Osteoblast (primary cell): ENCODE measurements around the gene MRPS31. TPM values are rescaled to one million over a fixed set of nuclear protein-coding genes. Genes with fewer than 3 reads are reported as not detected.

ENCODE experiments used
- DNase-seq: peaks from one replicate; pipeline ENCODE4 v3.0.0; 2011; ENCODE audit warnings: low spot score, mixed read lengths; ENCODE audit not compliant: insufficient read length; ENCODE audit errors: missing footprints
- H2AFZ ChIP-seq: 2 replicates; pipeline ENCODE4 v1.6.0; 2011; ENCODE audit warnings: mild to moderate bottlenecking, low read length
- H3K27ac ChIP-seq: 2 replicates; pipeline ENCODE4 v1.5.1; 2011; ENCODE audit warnings: mild to moderate bottlenecking, low read depth, low read length, moderate library complexity
- H3K27me3 ChIP-seq: 2 replicates; pipeline ENCODE4 v1.6.0; 2012; ENCODE audit warnings: mild to moderate bottlenecking, control low read depth, inconsistent platforms, low read length, moderate library complexity; ENCODE audit not compliant: insufficient read depth
- H3K36me3 ChIP-seq: 2 replicates; pipeline ENCODE4 v1.5.1; 2011; ENCODE audit warnings: mild to moderate bottlenecking, low read length, control low read depth, moderate library complexity; ENCODE audit not compliant: insufficient read depth
- H3K4me1 ChIP-seq: 2 replicates; pipeline ENCODE4 v1.5.1; 2011; ENCODE audit warnings: mild to moderate bottlenecking, low read length, control low read depth, moderate library complexity; ENCODE audit not compliant: insufficient read depth
- H3K4me2 ChIP-seq: 2 replicates; pipeline ENCODE4 v1.6.0; 2011; ENCODE audit warnings: mild to moderate bottlenecking, low read length; ENCODE audit not compliant: insufficient read depth
- H3K4me3 ChIP-seq: fragments of 200-600 bp; sonication (generic); 3 replicates; pipeline ENCODE4 v1.5.1; 2012; ENCODE audit warnings: mild to moderate bottlenecking, low read length, inconsistent platforms; ENCODE audit not compliant: insufficient read depth
- H3K79me2 ChIP-seq: 2 replicates; pipeline ENCODE4 v1.6.0; 2012; ENCODE audit warnings: mild to moderate bottlenecking, low read length, control low read depth, inconsistent platforms; ENCODE audit not compliant: insufficient read depth
- H3K9me3 ChIP-seq: 2 replicates; pipeline ENCODE4 v1.5.1; 2011; ENCODE audit warnings: low read depth, low read length, control low read depth
- H4K20me1 ChIP-seq: 2 replicates; pipeline ENCODE4 v1.6.0; 2012; ENCODE audit warnings: mild to moderate bottlenecking, low read length, control low read depth; ENCODE audit not compliant: insufficient read depth
- CTCF ChIP-seq: IDR thresholded peaks from 2 replicates; pipeline ENCODE4 v1.5.1; 2011; ENCODE audit warnings: mild to moderate bottlenecking, low read depth, low read length, moderate library complexity; ENCODE audit errors: extremely low read depth
- total RNA-seq: library from RNA; depleted of rRNA; stranded (reverse); fragments of >200 nt; gene quantifications from 2 replicates; pipeline ENCODE4 v1.2.3, GENCODE V29; 2012

Gene MRPS31
- total RNA-seq, 1 donor = 13.4 TPM

- H3K79me2 ChIP-seq = no peaks in the 10 kb centered on the region
- no peaks in the 10 kb centered on the region for H3K9me3 ChIP-seq
- H3K4me2 ChIP-seq = no peak overlapping the region
- no peak overlapping the region for H2AFZ ChIP-seq
- peak; percentile 30 for DNase-seq
- no peaks in the 10 kb centered on the region for H3K27me3 ChIP-seq
- H3K27ac ChIP-seq = no peak overlapping the region
- H3K4me1 ChIP-seq = no peaks in the 10 kb centered on the region
- H3K36me3 ChIP-seq = peaks cover 24% of the 10 kb centered on the region
- no peaks in the 10 kb centered on the region for H4K20me1 ChIP-seq
- peak; percentile 64 for TF ChIP-seq CTCF
- no peak overlapping the region for H3K4me3 ChIP-seq
These were observed 42.9 kb upstream of the MRPS31 start for GRCh38 chr13:40813667-40814454.

GRCh38 chr13:40812724-40813445 lies 41.9 kb upstream of the MRPS31 start:
- peak; percentile 48 for DNase-seq
- TF ChIP-seq CTCF = no peak
- no peaks in the 10 kb centered on the region for H3K27me3 ChIP-seq
- no peaks in the 10 kb centered on the region for H3K79me2 ChIP-seq
- no peaks in the 10 kb centered on the region for H3K4me1 ChIP-seq
- no peak overlapping the region for H2AFZ ChIP-seq
- peaks cover 25% of the 10 kb centered on the region for H3K36me3 ChIP-seq
- H3K9me3 ChIP-seq = no peaks in the 10 kb centered on the region
- no peaks in the 10 kb centered on the region for H4K20me1 ChIP-seq
- no peak overlapping the region for H3K27ac ChIP-seq
- no peak overlapping the region for H3K4me3 ChIP-seq
- no peak overlapping the region for H3K4me2 ChIP-seq

- H4K20me1 ChIP-seq = no peaks in the 10 kb centered on the region
- H3K4me1 ChIP-seq = no peaks in the 10 kb centered on the region
- DNase-seq = no peak
- H3K4me3 ChIP-seq = no peak overlapping the region
- H3K27ac ChIP-seq = no peak overlapping the region
- no peak overlapping the region for H2AFZ ChIP-seq
- no peaks in the 10 kb centered on the region for H3K9me3 ChIP-seq
- no peak for TF ChIP-seq CTCF
- no peaks in the 10 kb centered on the region for H3K79me2 ChIP-seq
- no peaks in the 10 kb centered on the region for H3K27me3 ChIP-seq
- H3K4me2 ChIP-seq = no peak overlapping the region
- H3K36me3 ChIP-seq = peaks cover 29% of the 10 kb centered on the region
These were observed 41.1 kb upstream of the MRPS31 start for GRCh38 chr13:40812102-40812501.

GRCh38 chr13:40809471-40809870 lies 38.5 kb upstream of the MRPS31 start:
- TF ChIP-seq CTCF = no peak
- no peak for DNase-seq
- Histone ChIP-seq H3K79me2 (no peaks in the 10 kb centered on the region), H2AFZ (no peak overlapping the region), H3K9me3 (no peaks in the 10 kb centered on the region), H3K36me3 (peaks cover 46% of the 10 kb centered on the region), H3K27ac (no peak overlapping the region), H4K20me1 (no peaks in the 10 kb centered on the region), H3K4me3 (no peak overlapping the region), H3K27me3 (no peaks in the 10 kb centered on the region), H3K4me2 (no peak overlapping the region), H3K4me1 (no peaks in the 10 kb centered on the region)
